Measurements from ENCODE around the gene TTC9C.

DNA sequence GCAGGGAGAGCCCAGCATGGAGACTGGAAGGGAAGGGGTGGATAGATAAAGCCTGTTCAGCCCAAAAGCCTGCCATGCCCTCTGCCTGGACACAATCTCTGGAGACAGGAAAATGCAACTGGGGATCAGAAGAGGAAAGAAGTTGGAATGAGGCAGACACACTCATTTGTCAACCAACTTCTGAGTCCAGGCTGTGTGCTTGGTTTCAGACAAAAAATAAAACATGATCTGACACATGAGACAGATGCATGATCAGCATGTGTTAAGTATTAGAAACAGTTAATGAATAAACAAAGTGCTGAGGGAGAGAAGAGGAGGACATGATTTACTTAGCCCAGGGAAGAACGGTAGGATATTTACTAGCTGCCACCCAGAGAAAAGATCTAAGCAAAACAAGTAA lies 39.8 kb upstream of the TTC9C start:
- TF ChIP-seq, protein P1, sequence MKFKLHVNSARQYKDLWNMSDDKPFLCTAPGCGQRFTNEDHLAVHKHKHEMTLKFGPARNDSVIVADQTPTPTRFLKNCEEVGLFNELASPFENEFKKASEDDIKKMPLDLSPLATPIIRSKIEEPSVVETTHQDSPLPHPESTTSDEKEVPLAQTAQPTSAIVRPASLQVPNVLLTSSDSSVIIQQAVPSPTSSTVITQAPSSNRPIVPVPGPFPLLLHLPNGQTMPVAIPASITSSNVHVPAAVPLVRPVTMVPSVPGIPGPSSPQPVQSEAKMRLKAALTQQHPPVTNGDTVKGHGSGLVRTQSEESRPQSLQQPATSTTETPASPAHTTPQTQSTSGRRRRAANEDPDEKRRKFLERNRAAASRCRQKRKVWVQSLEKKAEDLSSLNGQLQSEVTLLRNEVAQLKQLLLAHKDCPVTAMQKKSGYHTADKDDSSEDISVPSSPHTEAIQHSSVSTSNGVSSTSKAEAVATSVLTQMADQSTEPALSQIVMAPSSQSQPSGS (CRISPR knock-in tag; IDR thresholded peaks at IDR 0.05; ENCODE audit: borderline replicate concordance, low read depth), result no peak
- TF ChIP-seq FOXJ3 (CRISPR knock-in tag; IDR thresholded peaks at IDR 0.05; ENCODE audit: borderline replicate concordance) (no peak), ZNF232 (CRISPR knock-in tag; IDR thresholded peaks at IDR 0.05) (no peak), NR1H2 (CRISPR knock-in tag; IDR thresholded peaks at IDR 0.05) (no peak), SP1 (CRISPR knock-in tag; conservative IDR thresholded peaks at IDR 0.05) (no peak), ZNF138 (CRISPR knock-in tag; conservative IDR thresholded peaks at IDR 0.05) (no peak), NR2C2 (CRISPR knock-in tag; IDR thresholded peaks at IDR 0.05) (no peak)
- TF ChIP-seq, protein P2, sequence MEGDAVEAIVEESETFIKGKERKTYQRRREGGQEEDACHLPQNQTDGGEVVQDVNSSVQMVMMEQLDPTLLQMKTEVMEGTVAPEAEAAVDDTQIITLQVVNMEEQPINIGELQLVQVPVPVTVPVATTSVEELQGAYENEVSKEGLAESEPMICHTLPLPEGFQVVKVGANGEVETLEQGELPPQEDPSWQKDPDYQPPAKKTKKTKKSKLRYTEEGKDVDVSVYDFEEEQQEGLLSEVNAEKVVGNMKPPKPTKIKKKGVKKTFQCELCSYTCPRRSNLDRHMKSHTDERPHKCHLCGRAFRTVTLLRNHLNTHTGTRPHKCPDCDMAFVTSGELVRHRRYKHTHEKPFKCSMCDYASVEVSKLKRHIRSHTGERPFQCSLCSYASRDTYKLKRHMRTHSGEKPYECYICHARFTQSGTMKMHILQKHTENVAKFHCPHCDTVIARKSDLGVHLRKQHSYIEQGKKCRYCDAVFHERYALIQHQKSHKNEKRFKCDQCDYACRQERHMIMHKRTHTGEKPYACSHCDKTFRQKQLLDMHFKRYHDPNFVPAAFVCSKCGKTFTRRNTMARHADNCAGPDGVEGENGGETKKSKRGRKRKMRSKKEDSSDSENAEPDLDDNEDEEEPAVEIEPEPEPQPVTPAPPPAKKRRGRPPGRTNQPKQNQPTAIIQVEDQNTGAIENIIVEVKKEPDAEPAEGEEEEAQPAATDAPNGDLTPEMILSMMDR (IDR thresholded peaks at IDR 0.05), result no peak
- TF ChIP-seq, protein P3, sequence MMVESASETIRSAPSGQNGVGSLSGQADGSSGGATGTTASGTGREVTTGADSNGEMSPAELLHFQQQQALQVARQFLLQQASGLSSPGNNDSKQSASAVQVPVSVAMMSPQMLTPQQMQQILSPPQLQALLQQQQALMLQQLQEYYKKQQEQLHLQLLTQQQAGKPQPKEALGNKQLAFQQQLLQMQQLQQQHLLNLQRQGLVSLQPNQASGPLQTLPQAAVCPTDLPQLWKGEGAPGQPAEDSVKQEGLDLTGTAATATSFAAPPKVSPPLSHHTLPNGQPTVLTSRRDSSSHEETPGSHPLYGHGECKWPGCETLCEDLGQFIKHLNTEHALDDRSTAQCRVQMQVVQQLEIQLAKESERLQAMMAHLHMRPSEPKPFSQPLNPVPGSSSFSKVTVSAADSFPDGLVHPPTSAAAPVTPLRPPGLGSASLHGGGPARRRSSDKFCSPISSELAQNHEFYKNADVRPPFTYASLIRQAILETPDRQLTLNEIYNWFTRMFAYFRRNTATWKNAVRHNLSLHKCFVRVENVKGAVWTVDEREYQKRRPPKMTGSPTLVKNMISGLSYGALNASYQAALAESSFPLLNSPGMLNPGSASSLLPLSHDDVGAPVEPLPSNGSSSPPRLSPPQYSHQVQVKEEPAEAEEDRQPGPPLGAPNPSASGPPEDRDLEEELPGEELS (CRISPR knock-in tag; IDR thresholded peaks at IDR 0.05), result no peak
- TF ChIP-seq, protein P4, sequence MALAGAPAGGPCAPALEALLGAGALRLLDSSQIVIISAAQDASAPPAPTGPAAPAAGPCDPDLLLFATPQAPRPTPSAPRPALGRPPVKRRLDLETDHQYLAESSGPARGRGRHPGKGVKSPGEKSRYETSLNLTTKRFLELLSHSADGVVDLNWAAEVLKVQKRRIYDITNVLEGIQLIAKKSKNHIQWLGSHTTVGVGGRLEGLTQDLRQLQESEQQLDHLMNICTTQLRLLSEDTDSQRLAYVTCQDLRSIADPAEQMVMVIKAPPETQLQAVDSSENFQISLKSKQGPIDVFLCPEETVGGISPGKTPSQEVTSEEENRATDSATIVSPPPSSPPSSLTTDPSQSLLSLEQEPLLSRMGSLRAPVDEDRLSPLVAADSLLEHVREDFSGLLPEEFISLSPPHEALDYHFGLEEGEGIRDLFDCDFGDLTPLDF (CRISPR knock-in tag; IDR thresholded peaks at IDR 0.05), result no peak
- TF ChIP-seq, protein P5, sequence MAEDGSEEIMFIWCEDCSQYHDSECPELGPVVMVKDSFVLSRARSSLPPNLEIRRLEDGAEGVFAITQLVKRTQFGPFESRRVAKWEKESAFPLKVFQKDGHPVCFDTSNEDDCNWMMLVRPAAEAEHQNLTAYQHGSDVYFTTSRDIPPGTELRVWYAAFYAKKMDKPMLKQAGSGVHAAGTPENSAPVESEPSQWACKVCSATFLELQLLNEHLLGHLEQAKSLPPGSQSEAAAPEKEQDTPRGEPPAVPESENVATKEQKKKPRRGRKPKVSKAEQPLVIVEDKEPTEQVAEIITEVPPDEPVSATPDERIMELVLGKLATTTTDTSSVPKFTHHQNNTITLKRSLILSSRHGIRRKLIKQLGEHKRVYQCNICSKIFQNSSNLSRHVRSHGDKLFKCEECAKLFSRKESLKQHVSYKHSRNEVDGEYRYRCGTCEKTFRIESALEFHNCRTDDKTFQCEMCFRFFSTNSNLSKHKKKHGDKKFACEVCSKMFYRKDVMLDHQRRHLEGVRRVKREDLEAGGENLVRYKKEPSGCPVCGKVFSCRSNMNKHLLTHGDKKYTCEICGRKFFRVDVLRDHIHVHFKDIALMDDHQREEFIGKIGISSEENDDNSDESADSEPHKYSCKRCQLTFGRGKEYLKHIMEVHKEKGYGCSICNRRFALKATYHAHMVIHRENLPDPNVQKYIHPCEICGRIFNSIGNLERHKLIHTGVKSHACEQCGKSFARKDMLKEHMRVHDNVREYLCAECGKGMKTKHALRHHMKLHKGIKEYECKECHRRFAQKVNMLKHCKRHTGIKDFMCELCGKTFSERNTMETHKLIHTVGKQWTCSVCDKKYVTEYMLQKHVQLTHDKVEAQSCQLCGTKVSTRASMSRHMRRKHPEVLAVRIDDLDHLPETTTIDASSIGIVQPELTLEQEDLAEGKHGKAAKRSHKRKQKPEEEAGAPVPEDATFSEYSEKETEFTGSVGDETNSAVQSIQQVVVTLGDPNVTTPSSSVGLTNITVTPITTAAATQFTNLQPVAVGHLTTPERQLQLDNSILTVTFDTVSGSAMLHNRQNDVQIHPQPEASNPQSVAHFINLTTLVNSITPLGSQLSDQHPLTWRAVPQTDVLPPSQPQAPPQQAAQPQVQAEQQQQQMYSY (CRISPR knock-in tag; IDR thresholded peaks at IDR 0.05), result no peak
- TF ChIP-seq, protein P6, sequence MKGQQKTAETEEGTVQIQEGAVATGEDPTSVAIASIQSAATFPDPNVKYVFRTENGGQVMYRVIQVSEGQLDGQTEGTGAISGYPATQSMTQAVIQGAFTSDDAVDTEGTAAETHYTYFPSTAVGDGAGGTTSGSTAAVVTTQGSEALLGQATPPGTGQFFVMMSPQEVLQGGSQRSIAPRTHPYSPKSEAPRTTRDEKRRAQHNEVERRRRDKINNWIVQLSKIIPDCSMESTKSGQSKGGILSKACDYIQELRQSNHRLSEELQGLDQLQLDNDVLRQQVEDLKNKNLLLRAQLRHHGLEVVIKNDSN (CRISPR knock-in tag; IDR thresholded peaks at IDR 0.05), result no peak
